ENCODE measurements around the gene SCN9A. TPM values are rescaled to one million over a fixed set of nuclear protein-coding genes. Genes with fewer than 3 reads are reported as not detected.

SCN9A gene
- total and polyA plus RNA-seq, 10 of the 15 experiments (the other 5 are each of a cell fraction or from before 2014, with no cell fraction given), result 0.04 to 0.08 (median 0.08) TPM; not detected in 7

DNA sequence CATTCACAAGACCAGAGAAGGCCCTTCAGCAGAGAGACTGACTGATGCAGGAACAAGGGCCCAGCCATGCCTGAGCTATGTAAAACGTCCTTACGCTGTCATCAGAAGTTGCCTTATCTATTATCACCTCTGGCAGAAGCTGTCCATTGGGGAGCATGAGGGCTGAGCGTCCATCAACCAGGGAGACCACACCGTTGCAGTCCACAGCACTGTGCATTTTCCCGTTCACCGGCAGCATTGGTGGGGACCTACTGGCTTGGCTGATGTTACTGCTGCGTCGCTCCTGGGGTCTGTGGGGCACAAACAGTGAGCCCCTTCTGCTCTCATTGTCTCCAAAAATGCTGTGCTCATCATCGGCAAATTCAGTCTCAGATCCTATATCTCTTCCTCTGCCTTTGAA, 91.4 kb downstream of the SCN9A start (continued):
- TF ChIP-seq, protein P1, sequence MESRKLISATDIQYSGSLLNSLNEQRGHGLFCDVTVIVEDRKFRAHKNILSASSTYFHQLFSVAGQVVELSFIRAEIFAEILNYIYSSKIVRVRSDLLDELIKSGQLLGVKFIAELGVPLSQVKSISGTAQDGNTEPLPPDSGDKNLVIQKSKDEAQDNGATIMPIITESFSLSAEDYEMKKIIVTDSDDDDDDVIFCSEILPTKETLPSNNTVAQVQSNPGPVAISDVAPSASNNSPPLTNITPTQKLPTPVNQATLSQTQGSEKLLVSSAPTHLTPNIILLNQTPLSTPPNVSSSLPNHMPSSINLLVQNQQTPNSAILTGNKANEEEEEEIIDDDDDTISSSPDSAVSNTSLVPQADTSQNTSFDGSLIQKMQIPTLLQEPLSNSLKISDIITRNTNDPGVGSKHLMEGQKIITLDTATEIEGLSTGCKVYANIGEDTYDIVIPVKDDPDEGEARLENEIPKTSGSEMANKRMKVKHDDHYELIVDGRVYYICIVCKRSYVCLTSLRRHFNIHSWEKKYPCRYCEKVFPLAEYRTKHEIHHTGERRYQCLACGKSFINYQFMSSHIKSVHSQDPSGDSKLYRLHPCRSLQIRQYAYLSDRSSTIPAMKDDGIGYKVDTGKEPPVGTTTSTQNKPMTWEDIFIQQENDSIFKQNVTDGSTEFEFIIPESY (IDR thresholded peaks at IDR 0.05), result no peak
- TF ChIP-seq PML (IDR thresholded peaks at IDR 0.05; ENCODE audit: low read length) (no peak), SMARCA5 (IDR thresholded peaks at IDR 0.05) (no peak), NFXL1 (IDR thresholded peaks at IDR 0.05; ENCODE audit: borderline replicate concordance) (no peak), SUPT20H (IDR thresholded peaks at IDR 0.05; ENCODE audit: borderline replicate concordance, control insufficient read depth, low read depth, low read length) (no peak), SPI1 (IDR thresholded peaks at IDR 0.05; ENCODE audit: borderline replicate concordance, insufficient read depth, low read depth, low read length) (no peak)
- TF ChIP-seq, protein P2, sequence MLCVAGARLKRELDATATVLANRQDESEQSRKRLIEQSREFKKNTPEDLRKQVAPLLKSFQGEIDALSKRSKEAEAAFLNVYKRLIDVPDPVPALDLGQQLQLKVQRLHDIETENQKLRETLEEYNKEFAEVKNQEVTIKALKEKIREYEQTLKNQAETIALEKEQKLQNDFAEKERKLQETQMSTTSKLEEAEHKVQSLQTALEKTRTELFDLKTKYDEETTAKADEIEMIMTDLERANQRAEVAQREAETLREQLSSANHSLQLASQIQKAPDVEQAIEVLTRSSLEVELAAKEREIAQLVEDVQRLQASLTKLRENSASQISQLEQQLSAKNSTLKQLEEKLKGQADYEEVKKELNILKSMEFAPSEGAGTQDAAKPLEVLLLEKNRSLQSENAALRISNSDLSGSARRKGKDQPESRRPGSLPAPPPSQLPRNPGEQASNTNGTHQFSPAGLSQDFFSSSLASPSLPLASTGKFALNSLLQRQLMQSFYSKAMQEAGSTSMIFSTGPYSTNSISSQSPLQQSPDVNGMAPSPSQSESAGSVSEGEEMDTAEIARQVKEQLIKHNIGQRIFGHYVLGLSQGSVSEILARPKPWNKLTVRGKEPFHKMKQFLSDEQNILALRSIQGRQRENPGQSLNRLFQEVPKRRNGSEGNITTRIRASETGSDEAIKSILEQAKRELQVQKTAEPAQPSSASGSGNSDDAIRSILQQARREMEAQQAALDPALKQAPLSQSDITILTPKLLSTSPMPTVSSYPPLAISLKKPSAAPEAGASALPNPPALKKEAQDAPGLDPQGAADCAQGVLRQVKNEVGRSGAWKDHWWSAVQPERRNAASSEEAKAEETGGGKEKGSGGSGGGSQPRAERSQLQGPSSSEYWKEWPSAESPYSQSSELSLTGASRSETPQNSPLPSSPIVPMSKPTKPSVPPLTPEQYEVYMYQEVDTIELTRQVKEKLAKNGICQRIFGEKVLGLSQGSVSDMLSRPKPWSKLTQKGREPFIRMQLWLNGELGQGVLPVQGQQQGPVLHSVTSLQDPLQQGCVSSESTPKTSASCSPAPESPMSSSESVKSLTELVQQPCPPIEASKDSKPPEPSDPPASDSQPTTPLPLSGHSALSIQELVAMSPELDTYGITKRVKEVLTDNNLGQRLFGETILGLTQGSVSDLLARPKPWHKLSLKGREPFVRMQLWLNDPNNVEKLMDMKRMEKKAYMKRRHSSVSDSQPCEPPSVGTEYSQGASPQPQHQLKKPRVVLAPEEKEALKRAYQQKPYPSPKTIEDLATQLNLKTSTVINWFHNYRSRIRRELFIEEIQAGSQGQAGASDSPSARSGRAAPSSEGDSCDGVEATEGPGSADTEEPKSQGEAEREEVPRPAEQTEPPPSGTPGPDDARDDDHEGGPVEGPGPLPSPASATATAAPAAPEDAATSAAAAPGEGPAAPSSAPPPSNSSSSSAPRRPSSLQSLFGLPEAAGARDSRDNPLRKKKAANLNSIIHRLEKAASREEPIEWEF (IDR thresholded peaks at IDR 0.05; ENCODE audit: insufficient replicate concordance, low read depth, low read length), result no peak
- TF ChIP-seq, protein P3, sequence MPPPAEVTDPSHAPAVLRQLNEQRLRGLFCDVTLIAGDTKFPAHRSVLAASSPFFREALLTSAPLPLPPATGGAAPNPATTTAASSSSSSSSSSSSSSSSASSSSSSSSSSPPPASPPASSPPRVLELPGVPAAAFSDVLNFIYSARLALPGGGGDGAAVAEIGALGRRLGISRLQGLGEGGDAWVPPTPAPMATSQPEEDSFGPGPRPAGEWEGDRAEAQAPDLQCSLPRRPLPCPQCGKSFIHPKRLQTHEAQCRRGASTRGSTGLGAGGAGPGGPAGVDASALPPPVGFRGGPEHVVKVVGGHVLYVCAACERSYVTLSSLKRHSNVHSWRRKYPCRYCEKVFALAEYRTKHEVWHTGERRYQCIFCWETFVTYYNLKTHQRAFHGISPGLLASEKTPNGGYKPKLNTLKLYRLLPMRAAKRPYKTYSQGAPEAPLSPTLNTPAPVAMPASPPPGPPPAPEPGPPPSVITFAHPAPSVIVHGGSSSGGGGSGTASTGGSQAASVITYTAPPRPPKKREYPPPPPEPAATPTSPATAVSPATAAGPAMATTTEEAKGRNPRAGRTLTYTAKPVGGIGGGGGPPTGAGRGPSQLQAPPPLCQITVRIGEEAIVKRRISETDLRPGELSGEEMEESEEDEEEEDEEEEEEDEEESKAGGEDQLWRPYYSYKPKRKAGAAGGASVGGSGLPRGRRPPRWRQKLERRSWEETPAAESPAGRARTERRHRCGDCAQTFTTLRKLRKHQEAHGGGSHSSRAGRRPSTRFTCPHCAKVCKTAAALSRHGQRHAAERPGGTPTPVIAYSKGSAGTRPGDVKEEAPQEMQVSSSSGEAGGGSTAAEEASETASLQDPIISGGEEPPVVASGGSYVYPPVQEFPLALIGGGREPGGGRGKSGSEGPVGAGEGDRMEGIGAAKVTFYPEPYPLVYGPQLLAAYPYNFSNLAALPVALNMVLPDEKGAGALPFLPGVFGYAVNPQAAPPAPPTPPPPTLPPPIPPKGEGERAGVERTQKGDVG (CRISPR knock-in tag; IDR thresholded peaks at IDR 0.05), result no peak
- TF ChIP-seq, protein P4, sequence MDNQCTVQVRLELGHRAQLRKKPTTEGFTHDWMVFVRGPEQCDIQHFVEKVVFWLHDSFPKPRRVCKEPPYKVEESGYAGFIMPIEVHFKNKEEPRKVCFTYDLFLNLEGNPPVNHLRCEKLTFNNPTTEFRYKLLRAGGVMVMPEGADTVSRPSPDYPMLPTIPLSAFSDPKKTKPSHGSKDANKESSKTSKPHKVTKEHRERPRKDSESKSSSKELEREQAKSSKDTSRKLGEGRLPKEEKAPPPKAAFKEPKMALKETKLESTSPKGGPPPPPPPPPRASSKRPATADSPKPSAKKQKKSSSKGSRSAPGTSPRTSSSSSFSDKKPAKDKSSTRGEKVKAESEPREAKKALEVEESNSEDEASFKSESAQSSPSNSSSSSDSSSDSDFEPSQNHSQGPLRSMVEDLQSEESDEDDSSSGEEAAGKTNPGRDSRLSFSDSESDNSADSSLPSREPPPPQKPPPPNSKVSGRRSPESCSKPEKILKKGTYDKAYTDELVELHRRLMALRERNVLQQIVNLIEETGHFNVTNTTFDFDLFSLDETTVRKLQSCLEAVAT (IDR thresholded peaks at IDR 0.05), result no peak

Measured in GM12878 (cell line).